Neural progenitor cell (in vitro differentiated cells): ENCODE results near the gene CCSER1. TPM values are rescaled to one million over a fixed set of nuclear protein-coding genes. Genes with fewer than 3 reads are reported as not detected.

ENCODE experiments used
- DNase-seq: peaks from one replicate; pipeline ENCODE4 v3.0.0-alpha.2; 2016; ENCODE audit warnings: low spot score
- H2AFZ ChIP-seq: fragments of 200-600 bp; sonication (generic); replicated peaks from 2 replicates; pipeline ENCODE4 v1.6.1; 2016; ENCODE audit warnings: antibody characterized with exemption
- H3F3A ChIP-seq: fragments of 200-600 bp; sonication (generic); 2 replicates; pipeline ENCODE4 v1.6.1; 2016; ENCODE audit warnings: antibody characterized with exemption, low read depth
- H3K27ac ChIP-seq: fragments of 200-600 bp; sonication (generic); 2 replicates; pipeline ENCODE4 v1.5.1; 2016; ENCODE audit warnings: mild to moderate bottlenecking
- H3K27me3 ChIP-seq: fragments of 200-600 bp; sonication (generic); 2 replicates; pipeline ENCODE4 v1.6.1; 2016; ENCODE audit warnings: mild to moderate bottlenecking, moderate library complexity
- H3K36me3 ChIP-seq: fragments of 200-600 bp; sonication (generic); 2 replicates; pipeline ENCODE4 v1.5.1; 2016
- H3K4me1 ChIP-seq: fragments of 200-600 bp; sonication (generic); 2 replicates; pipeline ENCODE4 v1.6.1; 2016; ENCODE audit warnings: mixed run types
- H3K4me2 ChIP-seq: fragments of 200-600 bp; sonication (generic); 2 replicates; pipeline ENCODE4 v1.6.1; 2016
- H3K4me3 ChIP-seq: fragments of 200-600 bp; sonication (generic); 2 replicates; pipeline ENCODE4 v1.5.1; 2016
- H3K79me2 ChIP-seq: fragments of 200-600 bp; sonication (generic); 2 replicates; pipeline ENCODE4 v1.6.1; 2016; ENCODE audit warnings: low read depth
- H3K9ac ChIP-seq: fragments of 200-600 bp; sonication (generic); 2 replicates; pipeline ENCODE4 v1.6.1; 2016
- H3K9me3 ChIP-seq: fragments of 200-600 bp; sonication (generic); 2 replicates; pipeline ENCODE4 v1.5.1; 2016; ENCODE audit warnings: low read depth
- H4K20me1 ChIP-seq: fragments of 200-600 bp; sonication (generic); 2 replicates; pipeline ENCODE4 v1.6.1; 2016; ENCODE audit warnings: low read depth
- H3K27ac Mint-ChIP-seq: 3 replicates; pipeline ENCODE4 v1.8.0; 2021; ENCODE audit warnings: mixed read lengths
- H3K27me3 Mint-ChIP-seq: 2 replicates; pipeline ENCODE4 v1.8.0; 2022; ENCODE audit warnings: low read depth, mild to moderate bottlenecking, inconsistent platforms, moderate library complexity, mixed read lengths; ENCODE audit not compliant: insufficient read depth
- H3K36me3 Mint-ChIP-seq: 3 replicates; pipeline ENCODE4 v1.8.0; 2021; ENCODE audit warnings: mixed read lengths
- H3K4me1 Mint-ChIP-seq: 3 replicates; pipeline ENCODE4 v1.8.0; 2021; ENCODE audit warnings: mixed read lengths
- H3K4me3 Mint-ChIP-seq: 3 replicates; pipeline ENCODE4 v1.8.0; 2021; ENCODE audit warnings: mild to moderate bottlenecking, moderate library complexity, mixed read lengths
- H3K9me3 Mint-ChIP-seq: 3 replicates; pipeline ENCODE4 v1.8.0; 2020; ENCODE audit warnings: mixed read lengths
- CTCF ChIP-seq: fragments of 200-600 bp; sonication (generic); IDR thresholded peaks from 2 replicates; pipeline ENCODE4 v1.5.1; 2017; ENCODE audit warnings: antibody characterized with exemption, mild to moderate bottlenecking
- EZH2 ChIP-seq: fragments of 200-600 bp; sonication (generic); IDR thresholded peaks from 2 replicates; pipeline ENCODE4 v1.6.1; 2017; ENCODE audit warnings: antibody characterized with exemption, mild to moderate bottlenecking, moderate library complexity
- EZH2phosphoT487 ChIP-seq: fragments of 200-600 bp; sonication (generic); IDR thresholded peaks from 2 replicates; pipeline ENCODE4 v1.6.1; 2017; ENCODE audit warnings: antibody characterized with exemption
- total RNA-seq: library from RNA; depleted of rRNA; stranded (reverse); fragments of >200 nt; gene quantifications from 2 replicates; pipeline ENCODE4 v1.2.3, GENCODE V29; 2015; ENCODE audit warnings: low replicate concordance

Gene CCSER1
- total RNA-seq, 1 donor from 2014 or later: 0.77 TPM

- H3K79me2 ChIP-seq: no peaks in the 10 kb centered on the region
- no peaks in the 10 kb centered on the region for H3K4me1 ChIP-seq
- H3K4me2 ChIP-seq: no peak overlapping the region
- Mint-ChIP-seq H3K36me3 (no peaks in the 10 kb centered on the region), H3K4me3 (no peak overlapping the region), H3K27ac (no peak overlapping the region), H3K4me1 (no peaks in the 10 kb centered on the region), H3K9me3 (no peaks in the 10 kb centered on the region), H3K27me3 (no peaks in the 10 kb centered on the region)
- no peak overlapping the region for H2AFZ ChIP-seq
- H3K9me3 ChIP-seq: no peaks in the 10 kb centered on the region
- no peaks in the 10 kb centered on the region for H4K20me1 ChIP-seq
- H3K9ac ChIP-seq: no peak overlapping the region
- H3K27ac ChIP-seq: no peak overlapping the region
- TF ChIP-seq CTCF (peak; percentile 83), EZH2phosphoT487 (no peak)
- no peaks in the 10 kb centered on the region for H3F3A ChIP-seq
- DNase-seq: peak; percentile 46
- H3K36me3 ChIP-seq: no peaks in the 10 kb centered on the region
- no peaks in the 10 kb centered on the region for H3K27me3 ChIP-seq
- H3K4me3 ChIP-seq: no peak overlapping the region
These were observed 292.0 kb downstream of the CCSER1 start for GRCh38 chr4:90419124-90419711.

- no peaks in the 10 kb centered on the region for H3K27me3 Mint-ChIP-seq
- no peak overlapping the region for H3K9ac ChIP-seq
- no peak overlapping the region for H3K27ac Mint-ChIP-seq
- TF ChIP-seq EZH2 (no peak), EZH2phosphoT487 (no peak), CTCF (no peak)
- no peaks in the 10 kb centered on the region for H3K4me1 Mint-ChIP-seq
- H3F3A ChIP-seq: no peaks in the 10 kb centered on the region
- H3K4me3 ChIP-seq: no peak overlapping the region
- H4K20me1 ChIP-seq: no peaks in the 10 kb centered on the region
- H3K9me3 ChIP-seq: no peaks in the 10 kb centered on the region
- H3K27ac ChIP-seq: no peak overlapping the region
- H3K79me2 ChIP-seq: no peaks in the 10 kb centered on the region
- no peaks in the 10 kb centered on the region for H3K9me3 Mint-ChIP-seq
- H2AFZ ChIP-seq: no peak overlapping the region
- H3K4me2 ChIP-seq: no peak overlapping the region
- H3K36me3 Mint-ChIP-seq: no peaks in the 10 kb centered on the region
- no peaks in the 10 kb centered on the region for H3K4me1 ChIP-seq
- no peaks in the 10 kb centered on the region for H3K36me3 ChIP-seq
- H3K27me3 ChIP-seq: no peaks in the 10 kb centered on the region
- no peak for DNase-seq
- no peak overlapping the region for H3K4me3 Mint-ChIP-seq
These were observed 294.0 kb downstream of the CCSER1 start for GRCh38 chr4:90421161-90421560.

GRCh38 chr4:90425893-90426292 is 298.7 kb downstream of the CCSER1 start:
- Mint-ChIP-seq H3K27ac (no peak overlapping the region), H3K9me3 (no peaks in the 10 kb centered on the region), H3K4me1 (no peaks in the 10 kb centered on the region), H3K4me3 (no peak overlapping the region), H3K36me3 (no peaks in the 10 kb centered on the region), H3K27me3 (no peaks in the 10 kb centered on the region)
- no peak overlapping the region for H3K9ac ChIP-seq
- no peak overlapping the region for H3K4me3 ChIP-seq
- TF ChIP-seq EZH2: no peak
- TF ChIP-seq EZH2phosphoT487: no peak
- no peak for TF ChIP-seq CTCF
- H3K9me3 ChIP-seq: no peaks in the 10 kb centered on the region
- DNase-seq: no peak
- H3K27me3 ChIP-seq: no peaks in the 10 kb centered on the region
- H4K20me1 ChIP-seq: no peaks in the 10 kb centered on the region
- no peaks in the 10 kb centered on the region for H3F3A ChIP-seq
- no peaks in the 10 kb centered on the region for H3K4me1 ChIP-seq
- no peak overlapping the region for H3K27ac ChIP-seq
- no peaks in the 10 kb centered on the region for H3K36me3 ChIP-seq
- no peak overlapping the region for H3K4me2 ChIP-seq
- H2AFZ ChIP-seq: no peak overlapping the region
- H3K79me2 ChIP-seq: no peaks in the 10 kb centered on the region
